GM19023 (cell line): Measurements from ENCODE around the gene SUMO3.

Experiments used
- ATAC-seq: cut with Tn5 transposase; IDR thresholded peaks from one replicate; pipeline ENCODE4 v1.9.1; 2021; ENCODE audit warnings: mild to moderate bottlenecking, moderate library complexity; ENCODE audit not compliant: unreplicated experiment

Gene SUMO3

GRCh38 chr21:44780767-44781459 is 36.9 kb downstream of the SUMO3 start:
- ATAC-seq = no peak

GRCh38 chr21:44780137-44780502 is 37.7 kb downstream of the SUMO3 start:
- ATAC-seq = no peak

- no peak for ATAC-seq
Observed at GRCh38 chr21:44779417-44780136, 38.3 kb downstream of the SUMO3 start.

DNA sequence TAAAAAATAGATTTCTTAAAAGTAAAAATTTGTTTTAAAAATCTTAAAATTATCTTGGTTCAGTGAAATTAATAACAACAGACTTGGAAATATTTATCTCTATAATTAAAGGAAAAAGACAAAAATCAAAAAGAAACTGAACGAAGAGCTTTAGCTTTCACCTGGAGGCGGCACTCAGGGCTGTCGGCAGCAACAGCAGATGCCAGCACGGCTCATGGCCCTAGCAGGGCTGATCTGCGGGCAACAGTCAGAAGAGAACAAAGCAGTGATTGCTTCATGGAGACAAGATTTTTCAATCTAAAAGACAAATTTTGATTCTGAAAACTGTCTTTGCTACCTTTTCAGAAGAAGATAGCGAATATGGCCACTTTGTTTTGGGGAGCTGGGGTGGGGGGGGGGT is 38.9 kb downstream of the SUMO3 start:
- ATAC-seq = no peak

- ATAC-seq = no peak
Observed at GRCh38 chr21:44778499-44778911, 39.4 kb downstream of the SUMO3 start.

- no peak for ATAC-seq
Observed at GRCh38 chr21:44778094-44778493, 39.8 kb downstream of the SUMO3 start.

DNA sequence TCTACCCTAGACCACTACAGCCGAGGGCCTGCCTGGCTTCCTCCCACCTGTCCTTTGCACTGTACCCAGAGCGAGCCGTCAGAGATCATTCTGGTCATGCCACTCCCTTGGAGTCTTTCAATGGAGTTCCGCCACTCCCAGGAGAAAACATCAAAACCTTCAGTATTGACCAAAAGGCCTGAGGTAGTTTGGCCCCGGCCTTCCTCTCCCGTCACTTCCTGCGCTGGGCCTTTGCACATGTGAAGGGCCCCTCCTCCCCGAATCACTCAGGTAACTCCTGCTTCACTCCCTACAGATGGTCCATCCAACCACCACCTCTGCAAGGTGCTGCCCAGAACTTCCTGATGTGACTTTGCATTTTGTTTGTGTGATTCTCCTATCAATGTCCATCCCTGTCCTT is 42.9 kb downstream of the SUMO3 start:
- no peak for ATAC-seq

- ATAC-seq = no peak
Observed at GRCh38 chr21:44773291-44773932, 44.5 kb downstream of the SUMO3 start.

DNA sequence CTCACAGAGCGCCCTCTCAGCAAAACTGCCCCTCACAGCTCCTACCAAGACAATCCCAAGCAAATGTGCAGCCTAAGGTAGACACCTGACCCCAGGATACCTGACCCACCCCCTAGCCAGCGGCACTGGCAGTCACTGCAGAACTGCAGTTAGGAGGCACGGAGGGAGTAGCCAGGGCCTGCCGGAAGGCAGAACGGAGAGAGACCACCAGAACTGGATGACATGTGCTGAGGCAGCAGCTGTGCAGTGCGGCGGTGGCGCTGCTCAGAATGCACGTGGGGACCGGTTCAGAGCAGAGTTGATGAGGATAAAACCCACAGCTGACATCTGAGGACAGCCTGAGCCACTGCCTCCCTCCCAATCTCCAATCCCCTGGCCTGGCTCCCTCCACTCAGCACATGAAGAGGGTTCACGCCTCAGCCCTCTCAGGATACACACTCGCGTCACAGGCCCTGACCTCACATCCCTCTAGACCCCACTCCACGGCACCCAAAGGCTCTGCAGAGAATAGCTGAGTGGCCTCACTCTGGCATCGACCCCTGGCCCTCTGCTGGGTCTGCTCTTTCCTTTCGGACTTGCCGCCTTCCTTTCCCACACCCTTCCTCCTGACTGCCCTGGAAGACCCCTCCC is 45.9 kb downstream of the SUMO3 start:
- no peak for ATAC-seq

DNA sequence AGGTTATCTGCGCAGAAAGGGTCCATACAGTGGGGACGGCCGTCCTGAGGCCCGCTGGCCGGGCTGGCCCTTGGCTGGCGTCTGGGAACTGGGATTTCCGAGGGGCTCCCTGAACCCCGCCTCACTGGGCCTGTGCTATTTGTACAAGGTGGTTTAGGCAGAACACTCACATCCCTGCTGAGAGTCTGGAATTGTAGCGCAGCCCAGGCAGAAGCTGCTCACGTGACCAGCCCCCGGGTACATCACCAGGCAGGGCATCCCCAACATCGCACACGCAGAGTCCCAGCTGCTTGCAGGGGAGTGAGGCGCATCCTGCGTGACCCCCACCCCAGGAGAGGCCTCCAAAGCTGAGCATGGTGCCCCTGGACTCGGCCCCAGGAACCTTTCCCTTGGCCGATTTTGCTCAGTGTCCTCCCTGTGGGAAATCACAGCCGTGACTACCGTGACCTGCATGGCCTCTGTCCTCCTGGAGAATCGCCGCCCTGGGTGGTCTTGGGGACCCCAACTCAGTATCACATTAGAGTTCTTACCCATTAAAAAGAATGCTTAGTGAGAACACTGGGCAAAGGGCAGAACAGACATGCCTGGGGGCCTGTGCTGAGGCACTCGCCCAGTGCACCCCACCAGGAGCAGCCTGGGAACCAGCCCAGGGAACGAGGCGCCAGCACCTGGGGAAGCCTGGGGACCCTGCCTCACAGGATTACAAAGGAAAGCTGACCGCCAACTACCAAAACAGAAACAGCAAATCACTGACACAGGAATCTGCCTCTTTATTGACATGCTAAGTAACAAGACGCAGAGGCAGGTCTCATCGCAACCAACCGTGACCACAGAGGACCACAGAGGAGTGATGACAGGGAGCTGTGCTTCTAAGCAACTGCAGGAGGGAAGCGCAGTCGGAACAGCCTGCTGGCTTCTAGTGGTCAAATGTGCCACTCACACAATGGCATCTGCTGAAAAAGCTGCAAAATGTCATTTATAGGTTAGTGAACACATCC is 49.7 kb downstream of the SUMO3 start:
- ATAC-seq = no peak

DNA sequence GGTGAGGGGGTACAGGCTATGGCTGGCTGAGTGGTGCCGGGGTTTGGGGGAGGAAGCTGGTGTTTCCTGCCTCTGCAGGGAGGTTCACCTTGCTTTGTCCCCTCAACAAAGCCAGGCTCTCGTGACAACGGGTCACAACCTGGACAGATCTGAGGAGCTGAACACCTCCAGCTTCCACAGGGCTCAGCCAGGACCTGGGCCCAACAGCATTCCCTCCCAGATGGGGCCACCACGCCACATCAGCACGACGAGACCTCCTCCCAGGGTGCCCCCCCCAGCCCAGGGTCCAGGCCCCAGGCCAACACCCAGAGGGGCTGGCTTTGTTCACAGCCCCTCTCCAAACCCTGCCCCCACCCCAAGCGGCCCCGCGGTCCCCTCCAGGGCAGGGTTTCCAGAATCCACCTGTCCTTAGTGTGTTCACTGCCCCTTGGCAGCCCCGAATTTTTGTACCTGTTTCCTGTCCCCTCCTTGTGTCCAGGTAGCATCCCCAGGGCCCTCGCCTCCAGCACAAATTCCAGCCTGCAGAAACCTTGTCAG is 51.0 kb downstream of the SUMO3 start:
- no peak for ATAC-seq

- ATAC-seq = no peak
Observed at GRCh38 chr21:44766014-44766817, 51.6 kb downstream of the SUMO3 start.

- ATAC-seq = no peak
Observed at GRCh38 chr21:44765231-44766013, 52.4 kb downstream of the SUMO3 start.

GRCh38 chr21:44764319-44765230 is 53.3 kb downstream of the SUMO3 start:
- ATAC-seq = no peak

- no peak for ATAC-seq
Observed at GRCh38 chr21:44763451-44764318, 54.2 kb downstream of the SUMO3 start.

GRCh38 chr21:44763050-44763378 is 54.8 kb downstream of the SUMO3 start:
- ATAC-seq = no peak
